ENCODE results near the gene VAT1L.

- no peak for TF ChIP-seq ZBTB7A (IDR thresholded peaks at IDR 0.05; ENCODE audit: low read depth)
- TF ChIP-seq REST (IDR thresholded peaks at IDR 0.05; ENCODE audit: low read depth): no peak
- TF ChIP-seq TAF1 (IDR thresholded peaks at IDR 0.05; ENCODE audit: low read depth): no peak
- no peak for TF ChIP-seq YY1 (IDR thresholded peaks at IDR 0.05; ENCODE audit: low read depth)
- TF ChIP-seq FOXM1 (IDR thresholded peaks at IDR 0.05; ENCODE audit: borderline replicate concordance, low read depth): no peak
- no peak for TF ChIP-seq RAD21 (IDR thresholded peaks at IDR 0.05; ENCODE audit: low read depth)
- TF ChIP-seq EP300 (IDR thresholded peaks at IDR 0.05; ENCODE audit: borderline replicate concordance): no peak
- no peak for TF ChIP-seq MAX (IDR thresholded peaks at IDR 0.05)
- TF ChIP-seq EGR1 (IDR thresholded peaks at IDR 0.05): no peak
- TF ChIP-seq USF1 (IDR thresholded peaks at IDR 0.05): no peak
- no peak for TF ChIP-seq CEBPB (IDR thresholded peaks at IDR 0.05)
- no peak for TF ChIP-seq TCF12 (IDR thresholded peaks at IDR 0.05; ENCODE audit: low read depth)
- no peak for TF ChIP-seq CREB1 (IDR thresholded peaks at IDR 0.05; ENCODE audit: low read depth)
- TF ChIP-seq TEAD4 (IDR thresholded peaks at IDR 0.05): no peak
These were observed 29.9 kb upstream of the VAT1L start for GRCh38 chr16:77758508-77758907.
